D721Med (cell line): ENCODE measurements around the gene SPTB.

Experiments used
- DNase-seq: peaks from one replicate; pipeline ENCODE4 v3.0.0; 2011; ENCODE audit warnings: low spot score; ENCODE audit not compliant: insufficient read length
- FAIRE-seq: peaks from 2 replicates; lab custom pipeline; 2011; peaks lifted over from hg19 to GRCh38; lab: Jason Lieb, UNC
- CTCF ChIP-seq: IDR thresholded peaks from 2 replicates; pipeline ENCODE4 v1.5.1; 2012; ENCODE audit warnings: mild to moderate bottlenecking, control low read depth; ENCODE audit not compliant: insufficient read depth; ENCODE audit errors: missing control alignments

The SPTB gene

GRCh38 chr14:64850369-64851137, 29.2 kb downstream of the SPTB start:
- FAIRE-seq (no peak), DNase-seq (no peak)
- TF ChIP-seq CTCF = no peak

GRCh38 chr14:64849940-64850339, 29.8 kb downstream of the SPTB start:
- TF ChIP-seq CTCF = no peak
- no peak for DNase-seq
- no peak for FAIRE-seq

- no peak for TF ChIP-seq CTCF
- DNase-seq (no peak), FAIRE-seq (no peak)
Observed at GRCh38 chr14:64848239-64848638, 31.5 kb downstream of the SPTB start.

- no peak for TF ChIP-seq CTCF
- FAIRE-seq = no peak
- DNase-seq = no peak
Observed at GRCh38 chr14:64846319-64846718, 33.4 kb downstream of the SPTB start.

- TF ChIP-seq CTCF = no peak
- FAIRE-seq = no peak
Observed at GRCh38 chr14:64845878-64846277, 33.8 kb downstream of the SPTB start.

GRCh38 chr14:64844969-64845536, 34.7 kb downstream of the SPTB start:
- FAIRE-seq = no peak
- TF ChIP-seq CTCF = no peak
- DNase-seq = no peak

More at GRCh38 chr14:64845878-64846277, 33.8 kb downstream of the SPTB start:
- DNase-seq = no peak

- DNase-seq (no peak), FAIRE-seq (no peak)
- no peak for TF ChIP-seq CTCF
Observed at GRCh38 chr14:64844272-64844671, 35.4 kb downstream of the SPTB start.
